ENCODE results near the gene MCU.

The MCU gene

DNA sequence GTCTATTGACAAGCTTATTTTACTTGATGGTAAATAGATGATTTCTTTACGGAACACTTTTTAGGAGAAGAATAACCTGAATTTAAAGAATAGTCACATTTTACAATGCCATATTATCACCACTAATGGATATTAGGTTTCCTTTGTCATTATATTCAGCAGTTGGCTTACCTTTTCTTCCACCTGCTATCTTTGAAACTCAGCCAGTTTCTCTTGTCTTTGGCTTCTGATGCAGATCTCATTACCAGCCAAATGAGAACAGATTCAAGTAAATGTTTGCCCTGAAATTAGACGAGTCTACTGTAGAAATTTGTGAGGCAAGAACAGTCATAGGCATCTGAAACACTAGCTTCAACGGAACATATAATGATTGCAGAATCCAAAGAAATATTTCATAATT is 116.1 kb downstream of the MCU start:
- Histone ChIP-seq H3K27me3 (no peaks in the 10 kb centered on the region), H3K27ac (peak overlapping the region; percentile 56), H3K9me3 (no peaks in the 10 kb centered on the region), H3K4me1 (ENCODE audit: control insufficient read depth in 1 of 2, insufficient read depth in 1 of 2, low read depth in 1 of 2, low read length in 1 of 2) (peaks cover 32 to 47% of the 10 kb centered on the region in 2 experiments), H3K4me3 (ENCODE audit: low read depth in 1 of 2, low read length in 1 of 2) (no peak overlapping the region), H3K36me3 (no peaks in the 10 kb centered on the region)
- TF ChIP-seq, protein P1, sequence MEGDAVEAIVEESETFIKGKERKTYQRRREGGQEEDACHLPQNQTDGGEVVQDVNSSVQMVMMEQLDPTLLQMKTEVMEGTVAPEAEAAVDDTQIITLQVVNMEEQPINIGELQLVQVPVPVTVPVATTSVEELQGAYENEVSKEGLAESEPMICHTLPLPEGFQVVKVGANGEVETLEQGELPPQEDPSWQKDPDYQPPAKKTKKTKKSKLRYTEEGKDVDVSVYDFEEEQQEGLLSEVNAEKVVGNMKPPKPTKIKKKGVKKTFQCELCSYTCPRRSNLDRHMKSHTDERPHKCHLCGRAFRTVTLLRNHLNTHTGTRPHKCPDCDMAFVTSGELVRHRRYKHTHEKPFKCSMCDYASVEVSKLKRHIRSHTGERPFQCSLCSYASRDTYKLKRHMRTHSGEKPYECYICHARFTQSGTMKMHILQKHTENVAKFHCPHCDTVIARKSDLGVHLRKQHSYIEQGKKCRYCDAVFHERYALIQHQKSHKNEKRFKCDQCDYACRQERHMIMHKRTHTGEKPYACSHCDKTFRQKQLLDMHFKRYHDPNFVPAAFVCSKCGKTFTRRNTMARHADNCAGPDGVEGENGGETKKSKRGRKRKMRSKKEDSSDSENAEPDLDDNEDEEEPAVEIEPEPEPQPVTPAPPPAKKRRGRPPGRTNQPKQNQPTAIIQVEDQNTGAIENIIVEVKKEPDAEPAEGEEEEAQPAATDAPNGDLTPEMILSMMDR (IDR thresholded peaks at IDR 0.05) = no peak

DNA sequence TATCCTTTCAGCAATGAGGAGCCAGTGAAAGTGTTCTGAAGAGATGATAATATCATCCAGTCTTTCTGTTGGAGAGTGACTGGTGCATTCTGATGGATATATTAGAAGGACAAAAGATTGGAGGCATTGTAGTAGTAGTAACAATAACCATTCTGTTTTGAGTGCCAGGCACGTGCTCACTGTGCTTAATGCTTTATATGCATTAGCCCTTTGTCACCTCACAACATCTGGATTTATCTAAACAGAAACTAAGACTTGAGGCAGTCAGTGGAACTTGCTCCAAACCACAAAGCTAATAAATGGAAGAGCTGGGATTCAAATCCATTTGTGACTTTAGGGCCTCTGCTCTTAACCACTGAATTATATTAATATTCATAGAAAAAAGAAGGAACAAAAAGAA is 117.1 kb downstream of the MCU start:
- TF ChIP-seq, protein P1 (IDR thresholded peaks at IDR 0.05) = no peak

DNA sequence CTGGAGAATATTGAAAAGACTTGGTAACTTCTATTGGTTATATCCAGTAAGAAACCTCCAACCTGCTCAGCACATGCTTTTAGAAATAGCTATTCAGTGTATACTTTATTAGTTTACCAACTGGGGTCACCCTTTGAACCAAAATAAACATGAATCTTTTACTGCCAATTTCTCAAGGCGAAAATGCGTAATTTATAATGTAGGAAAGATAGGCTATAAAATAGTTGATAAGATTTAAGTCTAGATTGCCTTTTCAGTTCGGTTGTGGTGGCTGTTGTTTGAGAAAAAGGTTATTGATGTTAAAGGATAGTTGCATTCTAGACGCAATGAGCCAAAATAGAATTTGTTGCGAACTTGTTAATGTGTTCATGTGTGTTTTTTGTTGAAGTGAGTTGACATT is 119.0 kb downstream of the MCU start:
- Histone ChIP-seq H3K36me3 (no peaks in the 10 kb centered on the region), H3K4me3 (ENCODE audit: low read depth in 1 of 2, low read length in 1 of 2) (no peak overlapping the region), H3K4me1 (ENCODE audit: control insufficient read depth in 1 of 2, insufficient read depth in 1 of 2, low read depth in 1 of 2, low read length in 1 of 2) (peaks cover 50 to 70% of the 10 kb centered on the region in 2 experiments), H3K27me3 (no peaks in the 10 kb centered on the region), H3K9me3 (no peaks in the 10 kb centered on the region), H3K27ac (peak overlapping the region; percentile 76)
- TF ChIP-seq, protein P1 (IDR thresholded peaks at IDR 0.05) = no peak

More for the DNA sequence above, 117.1 kb downstream of the MCU start:
- Histone ChIP-seq H3K4me3 (ENCODE audit: low read depth in 1 of 2, low read length in 1 of 2) (no peak overlapping the region), H3K4me1 (ENCODE audit: control insufficient read depth in 1 of 2, insufficient read depth in 1 of 2, low read depth in 1 of 2, low read length in 1 of 2) (peaks cover 42 to 57% of the 10 kb centered on the region in 2 experiments), H3K9me3 (no peaks in the 10 kb centered on the region), H3K27ac (peak overlapping the region; percentile 56), H3K27me3 (no peaks in the 10 kb centered on the region), H3K36me3 (no peaks in the 10 kb centered on the region)

DNA sequence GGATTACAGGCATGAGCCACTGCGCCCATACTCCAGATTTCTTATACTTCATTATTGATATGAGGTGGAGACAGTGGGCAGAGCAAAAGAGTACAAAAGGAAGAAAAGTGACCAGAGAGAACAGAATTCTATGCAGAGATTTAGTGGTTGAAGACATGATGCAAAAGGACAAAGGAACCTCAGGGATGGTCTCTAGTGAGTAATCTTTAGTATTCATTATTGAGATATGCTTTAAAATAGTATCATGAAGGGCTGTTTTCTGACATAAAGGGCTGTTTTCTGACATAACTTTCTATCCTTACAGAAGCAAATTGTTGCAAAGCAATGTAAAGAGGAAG is 120.4 kb downstream of the MCU start:
- H3K9me3 ChIP-seq = no peaks in the 10 kb centered on the region
- H3K4me3 ChIP-seq (ENCODE audit: low read depth in 1 of 2, low read length in 1 of 2) = peak overlapping the region in 1 of 2 experiments; percentile 41
- H3K36me3 ChIP-seq = no peaks in the 10 kb centered on the region
- peak overlapping the region; percentile 76 for H3K27ac ChIP-seq
- H3K27me3 ChIP-seq = no peaks in the 10 kb centered on the region
- peaks cover 56 to 65% of the 10 kb centered on the region in 2 experiments for H3K4me1 ChIP-seq (ENCODE audit: control insufficient read depth in 1 of 2, insufficient read depth in 1 of 2, low read depth in 1 of 2, low read length in 1 of 2)
- TF ChIP-seq, protein P1 (IDR thresholded peaks at IDR 0.05) = no peak

DNA sequence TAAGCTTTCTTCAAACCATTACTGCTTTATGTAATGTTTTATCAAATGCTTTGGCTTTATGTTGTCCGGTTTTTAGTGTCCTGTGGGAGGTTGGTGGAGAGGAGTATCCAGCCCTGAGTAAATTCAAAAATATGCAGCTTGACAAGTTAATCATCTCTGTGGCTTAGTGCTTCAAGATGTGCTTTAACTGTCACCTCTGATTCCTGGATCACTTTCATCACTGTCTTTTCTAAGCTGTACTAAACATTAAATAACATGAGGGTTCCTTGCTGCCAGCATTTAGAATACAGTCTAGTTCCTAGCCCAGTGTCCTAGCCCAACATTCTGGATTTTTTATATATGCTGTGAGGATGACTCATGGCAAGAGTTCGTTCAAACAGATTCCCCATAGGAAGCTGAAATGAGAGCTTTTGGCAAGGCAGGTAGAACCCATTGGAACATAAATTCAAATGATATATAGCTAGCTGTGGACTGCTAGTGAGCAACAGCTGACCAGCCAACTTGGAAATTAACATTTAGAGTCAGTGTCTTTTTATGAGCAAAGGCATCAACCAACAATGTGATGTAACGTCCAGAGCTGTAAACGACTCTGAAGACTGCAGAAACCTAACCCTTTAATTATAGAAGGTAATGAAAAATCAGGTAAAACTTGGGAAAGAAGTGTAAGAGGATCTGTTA is 120.9 kb downstream of the MCU start:
- TF ChIP-seq, protein P1 (IDR thresholded peaks at IDR 0.05) = no peak
- H3K4me1 ChIP-seq (ENCODE audit: control insufficient read depth in 1 of 2, insufficient read depth in 1 of 2, low read depth in 1 of 2, low read length in 1 of 2) = peaks cover 51 to 61% of the 10 kb centered on the region in 2 experiments
- no peaks in the 10 kb centered on the region for H3K27me3 ChIP-seq
- peak overlapping the region in 1 of 2 experiments; percentile 41 for H3K4me3 ChIP-seq (ENCODE audit: low read depth in 1 of 2, low read length in 1 of 2)
- H3K9me3 ChIP-seq = no peaks in the 10 kb centered on the region
- H3K36me3 ChIP-seq = no peaks in the 10 kb centered on the region
- H3K27ac ChIP-seq = peak overlapping the region; percentile 76
